GM19438 (cell line): ENCODE data around the gene PTPRM.

ENCODE experiments used
- ATAC-seq: cut with Tn5 transposase; IDR thresholded peaks from one replicate; pipeline ENCODE4 v1.9.1; 2021; ENCODE audit warnings: low read depth; ENCODE audit not compliant: unreplicated experiment

The PTPRM gene

DNA sequence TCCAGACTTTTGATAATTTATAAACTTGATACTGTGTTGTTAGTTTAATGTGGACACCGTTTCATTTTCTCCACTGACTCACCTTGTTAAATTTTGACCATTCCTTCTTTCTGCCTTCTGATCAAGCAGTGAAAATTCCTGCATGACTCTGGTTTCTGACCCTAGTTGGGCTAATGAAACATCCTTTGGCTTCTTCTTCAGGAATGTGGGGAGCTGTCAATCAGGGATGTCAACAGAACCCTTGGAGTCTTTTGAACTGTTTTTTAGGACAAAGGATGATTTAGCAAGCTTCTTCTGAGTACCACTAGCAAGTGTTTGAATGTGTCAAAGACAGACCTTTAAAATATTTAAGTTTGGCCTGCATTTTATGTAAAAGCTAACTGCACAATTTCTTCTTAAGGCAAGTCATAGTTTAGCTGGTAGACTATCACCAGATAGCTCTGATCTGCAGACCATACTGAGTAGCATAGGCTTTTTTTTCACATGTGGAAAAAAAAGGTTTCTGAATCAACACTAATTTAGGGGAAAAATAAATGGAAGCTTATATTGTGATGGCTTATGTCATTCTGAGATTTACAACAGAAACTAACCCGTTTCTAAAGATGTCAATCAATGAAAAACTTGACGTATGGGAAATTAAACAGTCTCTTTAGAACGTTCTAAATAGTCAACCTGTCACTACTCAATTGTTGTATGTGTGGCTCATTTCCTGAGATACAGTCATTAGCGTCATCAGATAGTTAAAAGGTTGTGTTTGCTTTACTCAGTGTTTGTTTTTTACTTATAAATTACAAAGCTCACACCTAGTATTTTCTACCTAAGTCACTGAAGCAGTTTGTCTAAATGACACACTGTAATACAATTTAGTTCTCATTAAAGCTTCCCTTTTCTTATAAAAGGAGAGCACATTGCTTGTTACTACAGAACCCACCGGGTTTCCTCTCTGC, 311.4 kb downstream of the PTPRM start:
- ATAC-seq = no peak

DNA sequence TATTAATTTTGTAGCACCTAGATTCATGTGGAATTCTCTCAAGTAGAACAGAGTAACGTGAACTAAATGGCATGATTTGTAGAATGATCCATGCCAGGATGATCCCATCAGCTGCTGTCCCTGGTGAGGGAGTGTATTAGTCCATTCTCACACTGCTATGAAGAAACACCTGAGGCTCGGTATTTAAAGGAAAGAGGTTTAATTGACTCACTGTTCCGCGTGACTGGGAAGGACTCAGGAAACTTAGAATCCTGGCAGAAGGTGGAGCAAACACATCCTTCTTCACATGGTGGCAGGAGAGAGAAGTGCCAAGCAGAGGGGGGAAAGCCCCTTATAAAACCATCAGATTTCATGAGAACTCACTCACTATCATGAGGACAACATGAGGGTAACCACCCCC, 312.6 kb downstream of the PTPRM start:
- no peak for ATAC-seq

- ATAC-seq = no peak
Observed at GRCh38 chr18:7885865-7886264, 318.7 kb downstream of the PTPRM start.

GRCh38 chr18:7886436-7886835, 319.3 kb downstream of the PTPRM start:
- ATAC-seq = no peak

DNA sequence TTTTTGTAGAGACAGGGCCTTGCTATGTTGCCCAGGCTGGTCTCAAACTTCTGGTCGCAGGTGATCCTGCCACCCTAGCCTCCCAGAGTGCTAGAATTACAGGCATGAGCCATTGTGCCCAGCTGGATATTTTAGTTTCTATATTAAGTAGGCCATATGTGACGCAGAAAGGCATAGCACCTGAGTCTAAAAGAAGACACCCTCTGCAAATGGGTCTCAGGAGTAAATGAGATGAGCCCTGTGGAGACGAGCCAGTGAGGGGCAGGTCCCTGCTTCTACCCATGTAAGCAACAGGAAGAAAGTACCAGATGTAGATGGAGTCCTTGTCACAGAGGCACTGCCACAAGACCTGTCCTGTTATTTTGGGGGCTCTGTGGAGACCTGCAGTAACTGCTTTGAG, 322.4 kb downstream of the PTPRM start:
- ATAC-seq = no peak

DNA sequence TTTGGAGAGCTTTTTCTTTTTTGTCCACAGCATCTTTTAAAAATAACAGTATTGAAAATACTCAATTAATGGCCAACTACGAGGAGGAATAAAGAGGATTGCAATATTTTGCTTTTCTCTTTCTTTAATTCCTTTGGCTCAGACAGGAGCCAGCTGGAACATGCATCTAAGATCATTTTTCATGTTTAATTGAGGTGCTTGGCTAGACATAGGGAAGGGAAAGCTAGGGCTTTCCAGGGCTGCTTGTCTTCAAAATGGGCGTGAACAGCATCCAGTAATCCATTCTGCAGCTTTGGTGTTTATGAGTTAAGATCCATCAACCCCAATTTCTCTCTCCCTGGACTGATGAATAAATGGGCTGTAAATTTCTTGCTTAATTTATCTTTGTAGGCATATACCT, 323.0 kb downstream of the PTPRM start:
- no peak for ATAC-seq

DNA sequence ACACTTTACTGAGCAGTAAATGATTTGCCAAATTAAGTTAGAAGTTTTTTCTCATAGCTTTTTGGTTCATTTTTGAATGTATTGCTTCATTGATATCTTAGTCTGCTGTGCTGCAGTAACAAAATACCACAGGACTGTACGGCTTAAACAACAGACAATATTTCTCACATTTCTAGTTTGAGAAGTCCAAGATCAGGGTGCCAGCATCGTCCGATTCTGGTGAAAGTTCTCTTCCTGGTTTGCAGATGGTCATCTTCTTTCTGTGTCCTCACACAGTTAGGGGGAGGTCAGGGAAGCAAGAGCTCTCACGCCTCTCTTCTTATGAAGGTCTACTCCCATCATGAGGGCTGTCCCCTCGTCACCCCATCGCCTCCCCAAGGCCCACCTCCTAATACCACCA, 325.4 kb downstream of the PTPRM start:
- ATAC-seq = no peak

DNA sequence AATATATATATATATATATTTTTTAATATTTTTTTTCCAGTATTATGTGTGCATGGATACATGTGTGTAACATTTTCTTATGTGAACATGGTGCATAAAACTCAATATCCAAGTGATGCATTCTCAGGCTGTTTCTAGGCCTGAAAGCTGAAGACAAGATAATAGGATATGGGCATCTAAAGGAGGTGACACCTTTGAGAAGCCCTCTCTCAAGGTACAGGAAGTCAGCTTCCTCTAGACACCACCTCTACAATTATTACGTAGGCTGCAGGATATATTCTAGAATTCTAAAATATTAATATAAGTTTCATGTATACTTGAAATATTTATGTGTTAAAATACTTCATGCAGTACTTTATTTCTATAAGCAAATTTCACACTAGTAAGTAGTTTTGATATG, 327.5 kb downstream of the PTPRM start:
- ATAC-seq = no peak

DNA sequence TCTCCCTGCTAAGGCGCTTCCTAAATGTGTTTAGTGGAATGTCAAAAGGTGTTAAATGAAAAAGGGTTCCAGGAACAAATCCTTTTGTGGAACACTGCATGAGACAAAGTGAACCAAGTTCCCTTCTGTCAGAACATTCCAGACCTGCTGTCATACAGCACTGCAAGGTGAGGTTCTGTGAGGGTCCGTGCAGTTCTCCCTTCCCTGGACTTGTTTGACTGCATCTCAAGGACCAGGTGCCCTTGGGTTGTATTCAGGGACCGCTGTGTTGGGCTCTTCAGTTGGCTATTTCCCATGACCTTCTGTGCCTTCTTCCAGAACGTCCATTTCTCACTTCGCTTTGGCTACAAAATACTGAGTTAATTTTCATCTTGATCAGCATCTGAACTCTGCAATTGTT, 328.2 kb downstream of the PTPRM start:
- no peak for ATAC-seq

DNA sequence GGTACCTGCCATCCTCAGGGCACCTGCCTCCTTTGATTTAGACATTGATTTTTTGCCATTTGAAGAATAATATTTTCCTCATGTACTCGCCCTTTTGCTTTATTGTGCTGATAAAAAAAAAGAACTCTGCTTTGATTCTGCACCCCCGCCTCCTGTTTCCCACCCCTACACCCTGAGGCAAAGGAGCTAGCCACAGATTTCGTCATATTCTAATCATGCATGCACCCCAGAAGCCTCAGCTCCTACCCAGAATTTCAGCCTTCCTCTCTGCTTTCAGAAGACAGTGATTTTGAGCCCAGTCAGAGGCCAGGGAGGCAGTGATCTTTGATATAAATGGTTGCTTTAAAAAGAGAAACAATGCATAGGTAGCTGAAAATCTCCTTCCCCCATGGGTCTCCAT, 329.0 kb downstream of the PTPRM start:
- ATAC-seq = no peak

DNA sequence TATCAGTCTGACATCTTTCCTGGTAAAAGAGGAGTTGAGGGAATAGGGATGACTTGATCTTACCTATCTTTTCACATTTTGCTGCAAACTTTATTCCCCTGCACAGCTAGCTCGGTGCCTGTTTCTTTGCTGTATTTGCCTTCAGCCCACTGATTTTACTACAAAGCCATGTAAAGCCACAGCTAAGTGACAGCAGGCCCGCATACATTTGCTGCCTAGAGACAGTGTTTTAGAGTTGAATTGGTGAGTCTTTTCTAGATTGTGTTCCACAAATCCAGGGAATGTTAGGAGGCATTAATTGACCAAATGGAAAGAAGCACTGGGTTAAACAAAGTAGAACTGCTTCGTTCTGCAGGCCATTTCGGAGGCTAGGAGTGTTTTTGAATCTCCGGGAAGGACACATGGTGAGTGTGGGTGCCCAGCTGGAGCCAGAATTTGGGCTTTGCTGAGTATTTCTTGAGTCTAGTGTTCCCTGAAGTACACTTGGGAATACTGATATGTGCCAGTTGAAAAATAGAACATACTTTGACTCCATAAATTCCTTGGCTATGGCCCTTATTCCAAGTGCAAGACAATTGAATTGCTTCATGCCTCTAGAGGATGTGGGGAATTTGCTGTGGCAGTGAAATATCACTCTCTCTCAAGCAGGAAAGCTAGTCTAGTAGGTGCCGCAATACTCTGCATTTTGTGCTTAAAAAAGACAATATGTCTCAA, 329.8 kb downstream of the PTPRM start:
- no peak for ATAC-seq

- ATAC-seq = no peak
Observed at GRCh38 chr18:7898181-7898580, 331.1 kb downstream of the PTPRM start.

DNA sequence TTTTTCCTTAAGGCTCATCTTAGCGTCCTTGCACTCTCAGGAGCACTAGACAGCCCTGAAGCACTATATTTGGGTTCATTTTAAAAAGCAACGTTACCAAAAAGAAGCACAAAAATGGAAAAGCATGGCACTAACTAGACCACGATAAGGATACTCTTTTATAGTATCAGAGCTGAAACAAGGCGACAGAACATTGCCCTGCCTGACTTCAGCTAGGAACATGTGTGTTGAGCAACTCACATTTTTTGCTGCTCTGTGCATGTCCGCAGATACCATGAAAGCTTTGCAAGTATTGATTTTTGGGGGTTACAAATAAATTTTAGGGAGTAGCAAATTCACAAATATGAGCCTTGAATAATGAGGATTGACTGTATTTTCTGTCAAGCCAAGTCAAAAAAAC, 332.0 kb downstream of the PTPRM start:
- ATAC-seq = no peak

DNA sequence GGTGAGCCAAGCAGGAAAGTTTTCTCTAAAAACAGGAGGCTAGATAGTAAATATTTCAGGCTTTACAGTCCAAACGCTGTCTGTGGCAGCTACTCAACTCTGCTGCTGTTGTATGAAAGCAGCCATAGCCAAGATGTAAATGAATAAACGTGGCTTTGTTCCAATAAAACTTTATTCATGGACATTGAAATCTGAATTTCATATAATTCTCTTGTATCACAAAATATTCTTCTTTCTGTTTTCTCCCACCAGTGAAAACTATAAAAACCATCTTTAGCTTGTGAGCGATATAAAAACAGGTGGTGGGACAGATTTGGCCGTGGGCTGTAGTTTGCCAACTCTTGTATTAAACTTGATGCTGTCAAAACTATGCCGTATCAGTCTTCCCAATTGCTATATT, 333.0 kb downstream of the PTPRM start:
- ATAC-seq = no peak

DNA sequence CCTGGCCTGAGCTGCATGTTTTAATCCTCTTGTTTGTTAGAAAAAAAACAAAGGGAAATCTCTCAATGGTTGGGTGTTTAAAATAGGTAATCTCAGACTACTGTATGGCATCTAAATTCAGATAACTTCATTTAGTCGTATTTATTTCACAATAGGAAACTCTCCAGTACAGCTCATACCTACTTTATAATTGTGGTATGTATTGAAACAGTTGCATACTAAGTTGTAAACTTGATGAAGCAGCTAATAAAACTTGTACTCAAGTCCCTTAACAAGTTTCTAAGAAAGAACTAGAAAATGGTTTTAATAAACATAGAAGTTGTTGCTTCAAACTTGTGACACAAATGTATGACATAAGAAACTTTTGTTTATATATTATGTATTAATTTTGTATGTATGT, 334.5 kb downstream of the PTPRM start:
- ATAC-seq = no peak

DNA sequence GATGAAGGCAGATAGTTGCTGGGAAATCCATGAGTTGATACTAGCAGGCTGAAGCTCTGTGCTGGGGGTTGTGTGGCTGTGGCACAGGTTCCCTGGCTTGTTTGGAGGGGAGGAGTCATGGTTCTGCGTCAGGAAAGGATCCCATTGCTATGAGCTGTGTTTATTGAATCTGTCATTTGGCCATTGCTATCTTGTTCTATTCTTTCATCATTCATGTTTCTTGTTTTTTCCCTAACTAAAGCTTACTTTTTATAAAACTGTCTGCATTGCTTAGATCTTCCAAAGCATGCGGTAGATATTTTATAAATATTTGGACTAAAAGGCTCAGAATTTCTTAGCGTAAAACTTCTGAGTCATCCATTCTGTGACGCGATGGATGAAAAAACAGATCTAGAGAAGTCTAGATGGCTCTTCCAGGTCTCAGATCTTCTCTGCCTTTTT, 335.3 kb downstream of the PTPRM start:
- no peak for ATAC-seq

DNA sequence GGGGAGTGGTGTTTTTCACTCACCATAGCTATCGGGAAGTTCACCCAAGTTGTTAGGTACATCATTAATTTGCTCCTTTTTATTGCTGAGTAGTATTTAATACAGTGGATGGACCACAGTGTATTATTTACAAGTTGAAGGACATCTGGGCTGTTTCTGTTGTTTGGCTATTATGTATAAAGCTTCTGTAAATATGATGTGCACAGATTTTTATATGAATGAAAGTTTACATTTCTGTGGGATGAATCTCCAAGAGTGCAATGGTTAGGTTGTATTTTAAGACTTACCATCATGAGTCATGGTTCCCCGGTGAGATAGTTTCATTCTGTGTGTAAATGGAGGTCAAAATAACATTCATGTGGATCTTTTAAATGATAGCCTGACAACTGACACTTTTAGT, 337.4 kb downstream of the PTPRM start:
- ATAC-seq = no peak

- ATAC-seq = no peak
Observed at GRCh38 chr18:7908681-7909299, 341.7 kb downstream of the PTPRM start.

DNA sequence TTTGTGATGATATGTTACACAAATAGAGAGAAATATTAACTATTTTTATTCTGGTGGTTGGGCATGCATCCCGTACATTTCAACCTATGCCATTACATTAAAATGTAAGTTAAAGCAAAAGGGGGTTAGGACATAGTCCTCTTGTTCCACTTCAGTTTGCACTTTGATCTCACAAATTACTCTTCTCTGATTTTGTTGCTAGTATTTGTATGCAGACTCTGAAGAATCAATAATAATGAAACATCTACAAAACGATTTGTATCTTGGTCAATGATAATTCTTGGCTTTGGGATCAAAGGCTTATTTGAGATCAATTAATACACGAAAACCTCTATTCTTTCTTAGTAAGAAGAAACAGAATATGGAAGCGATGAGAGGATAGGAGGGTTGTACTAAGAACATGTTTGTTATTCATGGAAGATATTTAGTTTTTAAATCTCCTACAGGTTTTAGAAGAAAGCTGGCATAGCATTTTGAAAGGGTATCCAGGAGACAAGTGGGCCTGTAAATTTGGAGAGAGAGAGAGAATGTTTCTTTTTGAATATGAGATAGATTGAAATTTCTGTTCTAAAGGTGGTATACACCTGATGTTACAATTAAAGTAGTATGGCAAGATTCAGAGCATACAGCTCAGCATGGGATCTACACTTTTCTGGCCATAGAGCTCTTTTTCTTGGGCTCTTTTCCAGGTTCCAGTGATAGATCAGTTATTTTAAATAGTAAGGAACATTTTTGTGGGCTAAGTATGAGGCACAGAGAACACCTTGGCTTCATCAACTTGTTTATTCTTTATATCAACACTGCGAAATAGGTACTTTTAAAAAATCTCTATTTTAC, 347.9 kb downstream of the PTPRM start:
- ATAC-seq = no peak

DNA sequence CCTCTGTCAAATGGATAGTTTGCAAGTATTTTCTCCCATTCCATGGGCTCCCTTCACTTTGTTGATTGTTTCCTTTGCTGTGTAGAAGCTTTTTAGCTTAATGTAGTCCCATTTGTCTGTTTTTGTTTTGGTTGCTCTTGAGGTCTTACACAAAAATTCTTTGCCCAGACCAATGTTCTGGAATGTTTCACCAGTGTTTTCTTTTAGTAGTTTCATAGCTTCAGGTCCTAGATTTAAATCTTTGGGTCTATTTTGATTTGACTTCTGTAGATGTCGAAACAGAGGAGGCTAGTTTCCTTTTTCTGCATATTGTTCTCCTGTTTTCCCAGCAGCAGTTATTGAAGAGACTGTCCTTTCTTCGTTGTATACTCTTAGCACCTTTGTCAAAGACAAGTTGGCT, 351.6 kb downstream of the PTPRM start:
- no peak for ATAC-seq

DNA sequence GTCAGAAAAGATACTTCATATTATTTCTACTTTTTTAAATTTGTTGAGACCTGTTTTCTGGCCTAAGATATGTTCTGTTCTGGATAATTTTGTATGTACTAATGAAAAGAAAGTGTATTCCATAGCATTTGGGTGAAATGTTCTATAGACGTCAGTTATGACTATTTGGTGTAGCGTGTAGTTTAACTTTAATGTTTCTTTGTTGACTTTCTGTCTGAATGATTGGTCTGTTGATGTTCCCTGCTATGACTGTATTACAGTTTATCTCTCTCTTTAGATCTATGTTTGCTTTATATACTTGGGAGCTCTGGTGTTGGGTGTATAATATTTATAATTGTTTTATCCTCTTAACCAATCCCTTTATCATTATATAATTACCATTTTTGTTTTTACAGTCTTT, 352.4 kb downstream of the PTPRM start:
- ATAC-seq = no peak
